GM10266 (cell line): Measurements from ENCODE around the gene PRR35.
A peak's percentile ranks its signal among the peaks of the same experiment; 100 is the strongest.

Experiments
- DNase-seq: peaks from one replicate; pipeline ENCODE4 v3.0.0; 2012; ENCODE audit errors: extremely low spot score
- TF ChIP-seq, protein P1 (sequence below): IDR thresholded peaks from 2 replicates; pipeline ENCODE4 v1.5.1; 2012; ENCODE audit warnings: mild to moderate bottlenecking, low read depth; ENCODE audit not compliant: control insufficient read depth, insufficient read depth; ENCODE audit errors: missing control alignments

The PRR35 gene

GRCh38 chr16:577796-578195, 17.6 kb downstream of the PRR35 start:
- DNase-seq = no peak
- TF ChIP-seq, protein P1, sequence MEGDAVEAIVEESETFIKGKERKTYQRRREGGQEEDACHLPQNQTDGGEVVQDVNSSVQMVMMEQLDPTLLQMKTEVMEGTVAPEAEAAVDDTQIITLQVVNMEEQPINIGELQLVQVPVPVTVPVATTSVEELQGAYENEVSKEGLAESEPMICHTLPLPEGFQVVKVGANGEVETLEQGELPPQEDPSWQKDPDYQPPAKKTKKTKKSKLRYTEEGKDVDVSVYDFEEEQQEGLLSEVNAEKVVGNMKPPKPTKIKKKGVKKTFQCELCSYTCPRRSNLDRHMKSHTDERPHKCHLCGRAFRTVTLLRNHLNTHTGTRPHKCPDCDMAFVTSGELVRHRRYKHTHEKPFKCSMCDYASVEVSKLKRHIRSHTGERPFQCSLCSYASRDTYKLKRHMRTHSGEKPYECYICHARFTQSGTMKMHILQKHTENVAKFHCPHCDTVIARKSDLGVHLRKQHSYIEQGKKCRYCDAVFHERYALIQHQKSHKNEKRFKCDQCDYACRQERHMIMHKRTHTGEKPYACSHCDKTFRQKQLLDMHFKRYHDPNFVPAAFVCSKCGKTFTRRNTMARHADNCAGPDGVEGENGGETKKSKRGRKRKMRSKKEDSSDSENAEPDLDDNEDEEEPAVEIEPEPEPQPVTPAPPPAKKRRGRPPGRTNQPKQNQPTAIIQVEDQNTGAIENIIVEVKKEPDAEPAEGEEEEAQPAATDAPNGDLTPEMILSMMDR = no peak

- TF ChIP-seq, protein P1 = no peak
- no peak for DNase-seq
Measured at GRCh38 chr16:578232-578869, 18.2 kb downstream of the PRR35 start.

DNA sequence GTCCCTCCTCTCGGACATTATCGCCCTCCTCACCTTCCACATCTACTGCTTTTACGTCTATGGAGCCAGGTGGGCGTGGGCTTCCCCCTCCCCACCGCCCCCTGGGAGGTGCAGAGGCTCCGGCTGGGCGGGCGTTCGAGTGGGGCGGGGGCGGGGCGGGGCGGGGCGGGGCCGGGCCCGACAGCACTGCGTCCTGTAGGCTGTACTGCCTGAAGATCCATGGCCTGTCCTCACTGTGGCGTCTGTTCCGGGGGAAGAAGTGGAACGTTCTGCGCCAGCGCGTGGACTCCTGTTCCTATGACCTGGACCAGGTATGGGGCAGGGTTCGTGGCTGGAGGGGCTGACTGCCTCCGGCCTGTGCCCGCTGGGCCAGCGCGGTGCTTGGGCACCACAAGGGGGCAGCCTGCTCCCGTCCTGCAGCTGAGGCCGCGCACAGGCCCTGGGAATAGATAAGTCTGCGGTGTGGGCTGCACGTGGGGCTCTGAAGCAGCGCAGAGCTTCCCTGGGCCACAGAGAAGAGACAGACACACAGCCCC, 18.7 kb downstream of the PRR35 start:
- TF ChIP-seq, protein P1 = peak; percentile 75
- DNase-seq = peak; percentile 63

GRCh38 chr16:580141-580945, 20.1 kb downstream of the PRR35 start:
- DNase-seq = no peak
- TF ChIP-seq, protein P1 = no peak

DNA sequence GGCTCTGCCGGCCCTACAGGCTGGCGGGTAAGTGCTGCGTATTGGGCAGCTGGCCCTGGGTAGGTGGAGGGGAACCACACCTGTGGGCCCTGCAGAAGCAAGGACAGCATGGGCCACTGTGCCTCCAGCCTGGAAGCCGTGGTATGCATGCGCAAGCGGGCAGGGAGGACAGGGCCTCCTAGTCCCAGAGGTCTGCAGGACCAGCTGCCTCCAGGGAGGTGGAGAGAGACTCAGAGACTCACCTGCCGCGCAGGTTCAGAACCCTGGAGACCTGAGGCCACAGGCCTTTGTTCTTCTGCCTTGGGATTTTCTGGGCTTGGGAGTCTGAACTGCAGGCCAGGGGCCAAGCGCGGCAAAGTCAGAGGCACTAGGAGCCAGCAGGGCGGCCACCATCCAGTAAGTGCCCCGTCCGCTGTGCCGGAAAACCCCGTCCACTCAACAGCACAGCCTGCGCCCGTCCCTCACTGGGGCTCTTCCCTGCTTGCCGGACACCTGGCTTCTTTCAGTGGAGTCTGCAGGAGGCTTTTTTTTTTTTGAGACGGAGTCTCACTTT, 20.8 kb downstream of the PRR35 start:
- TF ChIP-seq, protein P1 = no peak

DNA sequence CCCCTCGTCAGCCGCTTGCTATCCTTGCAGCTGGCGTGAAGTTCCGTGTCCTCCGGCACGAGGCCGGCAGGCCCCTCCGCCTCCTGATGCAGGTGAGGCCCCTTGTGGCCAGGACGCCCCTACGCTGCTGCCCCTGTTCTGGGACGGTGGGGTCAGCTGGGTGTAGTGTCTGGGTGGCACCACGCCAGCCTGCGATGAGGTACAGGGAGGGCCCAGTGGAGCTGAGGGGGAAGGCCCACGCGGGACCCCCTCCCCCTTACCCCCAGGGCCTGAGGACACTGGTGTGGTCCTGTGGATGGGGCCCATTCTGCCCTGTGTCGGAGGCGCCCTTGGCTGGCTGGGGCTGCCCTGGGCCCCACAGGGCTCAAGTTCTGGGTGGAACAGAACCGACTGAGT, 22.0 kb downstream of the PRR35 start:
- no peak for DNase-seq

More for the DNA sequence above, 20.8 kb downstream of the PRR35 start:
- no peak for DNase-seq

More for the DNA sequence above, 22.0 kb downstream of the PRR35 start:
- TF ChIP-seq, protein P1 = no peak
